Measurements from ENCODE around the gene NKD2.
"Not testable (repeated sequence)": the region's sequence is repeated elsewhere in the genome, so short reads cannot be mapped to it uniquely, and the experiment has no call there.

NKD2 gene

GRCh38 chr5:1014781-1015221, 6.2 kb downstream of the NKD2 start:
- no peak for DNase-seq

- no peak for DNase-seq
Measured at GRCh38 chr5:1015507-1015906, 6.9 kb downstream of the NKD2 start.

GRCh38 chr5:1016036-1016435, 7.4 kb downstream of the NKD2 start:
- DNase-seq = no peak

DNA sequence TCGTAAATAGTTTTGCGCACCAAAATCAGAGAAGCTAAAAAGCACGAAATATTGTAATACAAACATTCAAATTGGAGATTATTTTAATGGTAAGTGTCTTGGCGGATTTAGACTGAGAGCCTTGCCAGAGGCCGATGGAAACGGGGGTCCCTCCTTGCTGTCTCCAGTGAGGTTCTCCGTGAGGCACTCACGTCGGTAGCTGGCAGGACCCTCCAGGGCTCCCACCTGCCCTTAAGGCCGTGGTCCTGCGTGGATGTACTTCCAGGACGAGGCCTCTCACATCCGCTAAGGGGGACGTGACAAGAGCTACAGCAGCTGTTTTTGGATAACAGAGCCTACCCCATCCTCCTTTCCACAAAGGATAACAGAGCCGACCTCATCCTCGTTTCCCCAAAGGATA, 7.9 kb downstream of the NKD2 start:
- DNase-seq = no peak

GRCh38 chr5:1017056-1017455, 8.5 kb downstream of the NKD2 start:
- DNase-seq = no peak

DNA sequence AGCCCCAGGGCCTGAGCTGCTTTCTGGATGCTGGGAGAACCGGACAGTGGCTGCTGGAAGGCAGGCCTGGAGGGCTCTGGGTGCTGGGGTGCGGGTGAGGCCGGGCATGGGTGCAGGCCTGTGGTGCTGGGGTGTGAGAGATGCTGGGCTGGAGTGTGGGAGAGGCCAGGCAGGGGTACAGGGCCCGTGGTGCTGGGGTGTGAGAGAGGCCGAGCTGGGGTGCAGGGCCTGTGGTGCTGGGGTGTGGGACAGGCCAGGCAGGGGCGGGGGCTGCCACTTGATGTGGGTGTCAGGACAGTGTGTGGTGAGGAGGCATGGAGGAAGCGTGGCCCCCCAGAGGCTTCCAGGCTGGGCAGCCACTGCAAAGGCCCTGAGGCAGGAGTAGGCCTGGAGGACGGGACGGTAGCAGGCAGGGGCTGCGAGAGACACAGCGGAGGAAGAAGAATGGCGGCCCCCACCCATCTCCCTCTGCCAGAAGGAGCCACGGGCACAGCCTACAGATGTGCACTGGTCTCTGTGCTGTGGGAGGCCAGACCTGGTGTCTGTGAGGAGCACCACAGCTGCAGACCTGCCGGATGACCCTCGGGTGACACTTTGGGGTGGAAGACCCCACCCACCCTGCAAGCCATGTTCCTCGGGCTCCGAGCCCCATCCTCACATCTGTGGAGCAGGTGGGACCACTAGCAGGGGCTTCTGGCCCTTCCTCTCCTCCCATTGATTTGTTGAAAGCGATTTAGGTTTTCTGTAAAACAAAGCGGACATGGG, 9.3 kb downstream of the NKD2 start:
- DNase-seq = no peak

GRCh38 chr5:1018596-1018995, 10.0 kb downstream of the NKD2 start:
- no peak for DNase-seq

GRCh38 chr5:1019001-1019905, 10.7 kb downstream of the NKD2 start:
- DNase-seq = no peak

DNA sequence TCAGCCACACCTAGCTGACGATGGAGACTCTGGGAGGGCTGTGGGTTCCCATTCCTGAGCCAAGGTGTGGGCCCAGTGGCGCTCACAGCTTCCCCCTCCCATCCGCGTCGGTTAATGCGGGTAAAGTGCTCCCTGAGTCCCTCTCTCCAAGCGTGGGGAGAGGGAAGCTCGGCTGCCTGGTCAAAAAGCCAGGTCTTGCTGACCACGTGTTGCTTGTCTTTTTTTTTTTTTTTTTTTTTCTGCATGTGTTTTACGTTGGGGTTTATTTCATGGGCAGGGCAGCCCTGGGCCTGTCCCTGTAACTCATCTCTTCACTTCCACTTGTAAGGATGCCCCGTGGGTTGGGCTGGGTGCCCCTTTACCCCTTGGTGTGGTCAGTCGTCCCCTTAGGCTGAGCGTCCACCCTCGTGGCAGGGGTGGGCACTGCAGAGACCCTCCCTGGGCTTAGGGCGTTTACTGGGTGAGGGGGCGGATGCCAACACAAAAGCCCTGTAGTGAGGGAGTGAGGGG, 11.9 kb downstream of the NKD2 start:
- no peak for DNase-seq

- no peak for DNase-seq
Measured at GRCh38 chr5:1021136-1021968, 12.8 kb downstream of the NKD2 start.

GRCh38 chr5:1021969-1022336, 13.4 kb downstream of the NKD2 start:
- DNase-seq = not testable (repeated sequence)

- no peak for DNase-seq
Measured at GRCh38 chr5:1026700-1027621, 18.4 kb downstream of the NKD2 start.

DNA sequence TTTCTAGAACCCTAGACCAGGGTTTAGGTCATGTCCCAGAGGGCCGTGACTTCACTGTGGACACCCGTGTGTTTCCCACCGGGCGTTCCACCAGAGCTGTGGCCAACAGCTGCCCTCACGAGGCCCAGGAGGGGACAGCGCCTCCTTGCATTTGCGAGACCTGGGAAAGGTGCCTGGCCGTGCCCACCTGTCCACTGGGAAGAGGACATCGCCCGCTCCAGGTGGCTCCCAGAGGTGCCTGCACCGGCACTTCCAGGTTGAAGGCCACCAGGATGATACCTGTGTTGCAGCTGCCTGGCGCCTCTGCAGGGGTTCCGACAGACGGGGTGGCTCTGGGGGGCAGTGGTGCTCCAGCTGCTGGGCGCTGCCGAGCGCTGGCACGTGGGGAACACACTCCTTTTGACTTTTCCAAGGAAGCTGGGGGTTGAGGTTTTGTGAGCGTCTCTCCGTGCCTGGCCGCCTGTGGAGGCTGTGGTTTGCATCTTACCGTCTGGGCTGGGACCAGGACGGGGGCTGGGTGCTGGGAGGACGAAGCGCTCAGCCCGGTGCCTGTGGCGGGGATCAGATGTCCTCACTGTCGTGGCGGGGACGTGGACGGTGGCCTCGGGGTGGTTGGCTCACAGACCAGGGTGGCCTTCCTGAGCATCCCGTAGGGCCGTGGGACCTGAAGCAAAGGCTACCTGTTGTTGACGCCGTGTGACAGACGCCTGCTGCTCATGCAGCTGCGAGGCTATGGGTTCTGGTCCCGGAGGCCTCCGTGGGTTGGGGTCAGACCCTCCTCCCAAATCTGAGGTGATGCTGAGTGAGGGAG, 19.2 kb downstream of the NKD2 start:
- no peak for DNase-seq

DNA sequence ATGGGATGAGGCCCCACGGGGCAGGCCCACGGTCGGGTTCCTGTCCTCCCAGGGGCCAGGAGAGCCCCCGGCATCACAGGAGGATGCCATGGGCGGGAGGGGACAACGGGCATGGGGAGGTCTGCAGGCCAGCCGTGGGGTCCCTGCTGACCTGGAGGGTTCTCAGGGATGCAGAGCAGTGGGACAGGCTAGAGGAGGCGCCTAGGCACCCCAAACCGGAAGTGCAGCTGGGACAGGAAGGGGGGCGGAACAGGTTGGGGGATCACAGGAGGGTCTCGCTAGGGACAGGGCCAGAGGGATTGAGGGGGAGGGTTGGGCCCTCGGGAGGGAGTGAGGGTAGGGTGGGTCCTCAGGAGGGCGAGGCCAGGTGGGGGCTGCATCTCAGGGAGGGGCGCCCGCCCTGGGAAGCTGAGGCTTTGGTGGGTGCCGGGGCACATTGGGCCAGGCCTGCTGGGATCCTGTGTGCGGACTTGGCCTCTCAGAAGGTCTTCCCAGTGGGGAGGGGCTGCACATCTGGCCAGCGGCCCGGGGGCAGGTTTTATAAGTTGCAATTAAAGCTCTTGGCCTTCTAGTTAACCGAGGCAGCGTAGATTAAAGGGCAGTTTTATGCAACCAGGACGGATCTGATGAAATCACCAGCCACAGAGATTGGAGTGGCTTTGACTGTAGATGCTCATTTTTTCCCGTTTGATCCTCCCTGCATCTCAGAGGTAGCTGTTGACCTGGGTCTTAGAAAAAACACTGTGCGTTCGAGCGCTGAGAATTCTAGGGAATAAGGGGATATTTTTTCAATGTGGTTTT, 20.1 kb downstream of the NKD2 start:
- DNase-seq = no peak

DNA sequence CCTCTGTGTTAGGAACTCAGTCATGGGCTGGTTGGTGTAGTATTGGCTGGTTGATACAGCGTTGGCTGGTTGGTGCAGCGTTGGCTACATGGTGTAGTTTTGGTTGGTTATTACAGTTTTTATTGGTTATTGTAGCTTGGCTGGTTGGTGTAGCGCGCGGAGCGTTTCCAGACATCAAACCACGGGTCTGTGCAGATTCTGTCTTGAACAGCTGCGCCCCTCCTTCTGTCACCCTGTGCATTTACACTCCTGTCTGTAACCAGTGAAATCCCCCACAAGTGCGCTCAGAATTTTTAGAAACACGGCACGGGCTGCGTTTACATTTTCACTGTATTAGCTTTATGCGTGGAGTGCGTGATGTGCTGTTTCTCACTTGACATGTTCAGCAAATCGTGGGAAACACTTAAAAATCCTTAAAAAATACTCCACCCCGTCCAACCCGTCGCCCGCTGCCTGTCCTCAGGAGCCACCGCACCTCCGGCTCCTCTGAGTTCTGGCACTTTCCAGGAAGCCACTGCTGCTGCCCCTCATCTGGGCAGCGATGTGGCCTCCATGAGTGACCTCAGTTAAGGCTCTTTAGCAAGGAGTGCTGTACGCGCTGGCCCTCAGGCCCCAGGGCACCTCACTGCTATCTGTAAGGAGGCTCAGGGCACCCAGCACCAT, 20.8 kb downstream of the NKD2 start:
- DNase-seq = no peak

DNA sequence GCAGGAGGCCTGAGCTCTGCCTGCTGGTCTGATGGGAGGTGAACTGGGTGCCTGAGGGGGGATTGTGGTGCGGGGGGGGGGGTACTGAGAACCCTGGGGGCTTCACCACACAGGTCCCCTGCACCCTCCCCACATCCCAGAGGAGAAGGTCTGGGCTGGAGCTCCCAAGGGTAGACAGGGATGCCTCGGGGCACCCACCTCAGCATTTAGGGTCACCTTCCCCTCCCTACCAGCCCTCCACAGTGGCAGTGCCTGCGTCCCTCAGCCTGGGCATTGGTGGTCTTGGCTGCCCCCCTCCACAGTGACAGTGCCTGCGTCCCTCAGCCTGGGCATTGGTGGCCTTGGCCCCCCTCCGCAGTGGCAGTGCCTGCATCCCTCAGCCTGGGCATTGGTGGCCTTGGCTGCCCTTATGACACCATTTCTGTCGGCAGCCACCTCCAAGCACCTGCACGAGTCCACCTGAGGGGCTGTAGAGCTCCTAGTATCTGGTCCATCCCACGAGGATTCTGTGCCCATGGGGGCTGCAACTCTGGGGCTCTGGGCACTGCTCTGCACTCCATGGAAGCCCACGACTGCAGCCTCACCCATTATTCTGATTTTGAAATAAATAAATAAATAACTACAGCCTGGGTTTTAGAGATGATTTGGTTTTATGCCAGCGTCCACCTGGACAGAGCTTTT, 21.5 kb downstream of the NKD2 start:
- DNase-seq = no peak

DNA sequence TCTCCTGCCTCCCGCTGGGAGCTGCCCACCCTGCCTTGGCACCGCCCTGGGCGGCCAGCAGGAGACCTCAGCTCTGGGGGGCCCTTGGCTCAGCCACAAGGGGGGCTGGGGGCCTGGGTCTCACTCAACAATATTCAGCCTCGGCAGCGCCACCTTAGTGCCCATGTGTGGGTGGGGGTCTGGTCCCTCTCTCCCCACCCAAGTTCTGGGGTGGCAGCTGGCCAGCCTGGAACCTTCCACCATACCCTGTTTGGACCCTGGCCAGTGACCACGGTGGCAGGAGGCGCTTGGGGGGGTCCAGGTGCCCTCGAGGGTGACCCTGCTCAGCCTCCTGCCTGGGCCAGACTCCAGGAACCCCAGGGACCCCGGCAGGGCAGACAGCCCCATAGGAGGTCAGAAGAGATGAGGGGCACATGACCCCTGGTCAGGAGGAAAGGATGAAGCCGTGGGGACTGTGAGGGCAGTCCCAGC, 22.2 kb downstream of the NKD2 start:
- DNase-seq = no peak

DNA sequence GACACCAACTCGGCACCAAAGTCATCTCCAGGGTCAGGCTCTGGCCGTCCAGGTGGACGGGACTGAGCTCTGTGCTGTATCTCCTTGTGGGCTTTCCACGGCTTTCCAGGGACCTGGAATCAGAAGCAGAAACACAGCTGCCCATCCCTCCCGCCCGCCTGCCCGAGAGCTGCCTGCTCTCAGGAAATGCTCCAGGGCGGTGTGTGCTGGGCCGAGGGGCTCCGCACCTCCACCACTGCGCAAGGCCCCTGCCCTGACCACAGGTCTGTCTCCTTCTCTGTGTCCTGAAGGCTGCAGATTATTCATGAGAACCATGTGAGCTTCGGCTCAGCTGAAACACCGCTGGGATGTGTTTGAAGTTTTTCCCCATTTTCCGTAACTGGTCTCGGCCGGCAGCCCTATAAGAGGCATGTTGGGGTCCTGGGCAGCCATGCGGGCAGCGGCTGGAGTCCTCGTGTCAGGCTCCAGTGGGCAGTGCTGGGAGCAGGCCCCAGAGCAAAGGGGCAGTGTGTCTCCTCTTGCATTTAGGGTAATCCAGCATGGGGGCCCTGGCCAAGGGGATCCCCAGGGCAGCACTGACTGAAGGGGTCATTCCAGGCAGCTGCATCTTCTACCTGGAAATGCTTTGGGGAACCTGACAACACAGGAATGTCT, 22.8 kb downstream of the NKD2 start:
- no peak for DNase-seq

Measured in kidney glomerular epithelial cell (primary cell).